Kidney capillary endothelial cell (primary cell): ENCODE results near the gene HENMT1.
"Not testable (repeated sequence)": the region's sequence is repeated elsewhere in the genome, so short reads cannot be mapped to it uniquely, and the experiment has no call there.

Experiments
- DNase-seq: peaks from one replicate; pipeline ENCODE4 v3.0.0-alpha.2; 2018; ENCODE audit warnings: low spot score

The HENMT1 gene

DNA sequence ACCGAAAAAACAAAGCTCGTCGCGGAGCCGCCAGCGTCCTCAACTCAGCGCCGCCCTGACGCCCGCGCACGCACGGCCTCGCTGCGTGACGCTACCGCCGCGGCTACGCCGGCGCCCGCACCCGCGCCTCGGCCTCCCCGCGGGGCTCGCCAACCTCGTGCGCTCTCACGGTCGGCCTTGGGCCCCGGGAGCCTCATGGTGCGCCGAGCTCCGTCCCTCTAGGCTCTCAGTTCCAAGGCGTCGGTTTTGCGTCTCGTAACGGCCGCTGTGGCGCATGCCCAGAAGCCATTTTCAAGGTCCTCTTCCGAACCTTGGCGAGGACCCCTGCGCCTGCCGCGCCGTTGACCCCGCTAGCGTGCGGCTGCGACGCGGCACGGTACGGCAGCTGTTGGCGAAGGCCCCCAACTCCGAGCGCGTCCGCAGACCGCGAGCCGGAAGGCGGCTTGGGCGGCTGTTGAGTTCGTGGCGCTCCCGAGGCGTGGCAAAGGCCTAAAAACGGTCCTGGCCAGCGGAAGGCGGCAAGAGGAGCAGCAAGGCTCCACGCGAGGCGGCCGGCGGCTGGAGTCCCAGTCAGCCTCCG, at the start of gene HENMT1:
Gene HENMT1 (minus strand): TSS at position 64 of the 580 bp plus-strand sequence. CDS start 1,209 bp downstream, outside the sequence.
- peak; percentile 50 for DNase-seq

DNA sequence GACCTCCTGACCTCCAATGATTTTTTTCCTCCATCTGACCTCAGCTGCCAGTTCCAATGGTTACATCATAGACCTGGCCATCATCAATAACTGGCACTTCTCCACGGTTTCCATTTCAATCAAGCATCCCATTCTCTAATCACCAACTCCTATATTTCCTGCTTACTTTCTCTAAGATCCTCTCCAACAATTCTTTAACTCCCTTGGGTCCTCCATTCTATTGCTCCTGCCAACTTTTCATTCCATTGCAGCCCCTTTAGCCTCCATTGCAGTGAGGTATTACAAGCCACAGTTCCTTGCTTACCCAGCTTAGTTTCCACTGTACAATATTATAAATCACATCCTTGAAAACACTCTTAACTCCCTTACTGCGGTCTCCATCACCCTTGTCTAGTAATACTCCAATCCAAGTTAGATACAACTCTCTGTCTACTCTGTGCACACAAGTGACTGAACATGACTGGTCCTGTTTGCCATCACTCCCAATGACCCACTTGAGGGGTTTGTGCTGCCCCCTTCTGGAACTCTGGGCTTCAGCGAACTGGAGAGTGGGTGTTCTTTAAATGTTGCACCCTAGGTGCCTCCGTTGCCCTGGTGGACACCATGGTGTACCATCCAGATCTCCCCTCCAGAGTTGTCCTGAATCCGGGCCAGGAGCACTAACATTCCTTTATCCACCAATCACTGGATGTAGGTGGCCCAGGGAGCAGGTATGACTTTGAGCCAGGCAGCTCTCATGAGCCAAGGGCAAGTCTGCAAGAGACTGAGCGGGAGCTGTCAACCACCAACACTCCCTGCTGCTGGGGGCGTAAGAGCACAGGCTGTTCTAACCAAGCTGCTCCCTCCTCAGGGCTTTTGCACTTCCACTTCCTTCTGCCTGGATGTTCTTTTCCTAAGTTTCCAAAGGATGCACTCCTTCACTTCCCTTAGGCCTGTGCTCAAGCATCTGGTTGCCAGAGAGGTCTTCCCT, 48.1 kb upstream of the HENMT1 start:
- DNase-seq = no peak

DNA sequence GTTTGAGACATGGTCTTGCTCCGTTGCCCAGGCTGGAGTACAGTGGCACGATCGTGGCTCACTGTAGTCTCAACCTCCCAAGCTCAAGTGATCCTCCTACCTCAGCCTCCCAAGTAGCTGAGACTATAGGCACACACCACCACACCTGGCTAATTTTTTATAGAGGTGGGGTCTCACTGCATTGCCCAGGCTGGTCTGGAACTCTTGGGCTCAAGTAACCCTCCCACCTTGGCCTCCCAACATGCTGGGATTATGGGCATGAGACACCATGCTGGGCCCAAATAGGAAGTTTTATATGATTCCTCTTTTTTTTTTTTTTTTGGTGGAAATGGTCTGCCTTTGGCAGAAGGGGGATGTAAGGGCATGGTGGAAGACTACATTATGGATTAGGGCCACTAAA, 45.8 kb upstream of the HENMT1 start:
- no peak for DNase-seq

DNA sequence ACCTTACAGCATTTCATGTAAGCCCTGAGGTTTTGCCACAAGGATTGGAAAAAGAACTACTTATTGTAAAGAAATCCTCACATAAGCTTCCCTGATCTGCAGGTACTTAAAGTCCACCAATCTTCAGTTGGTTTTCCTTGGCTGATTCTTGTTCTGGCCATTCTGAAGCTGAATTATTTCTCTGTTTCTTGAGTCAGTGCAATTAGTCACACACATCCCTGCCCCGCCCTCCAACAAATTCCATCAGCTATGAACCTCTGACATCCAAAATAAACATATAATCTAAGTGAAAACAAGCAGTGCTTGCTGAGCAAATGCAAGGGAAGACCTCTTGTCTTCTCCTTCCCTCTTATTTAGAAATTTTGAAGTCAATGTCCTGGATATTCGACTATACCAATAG, 43.6 kb upstream of the HENMT1 start:
- peak; percentile 28 for DNase-seq

DNA sequence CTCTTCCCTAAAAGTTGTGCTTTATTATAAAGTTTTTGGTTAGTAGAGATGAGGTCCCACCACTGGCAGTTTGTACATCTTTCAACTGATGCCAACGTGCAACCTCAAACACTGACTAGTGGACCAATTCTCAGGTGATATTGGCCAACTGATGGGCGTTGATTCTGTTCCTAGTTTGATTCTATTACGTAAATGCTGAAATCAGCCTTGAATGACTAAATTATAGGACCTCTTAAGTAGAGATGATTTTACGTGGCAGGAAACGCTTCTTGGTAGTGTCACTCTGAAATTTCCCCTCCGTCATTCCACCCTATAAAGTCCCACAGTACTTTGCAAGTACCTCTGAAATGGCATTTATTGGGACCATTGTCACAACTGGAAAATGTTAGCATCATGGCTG, 43.0 kb upstream of the HENMT1 start:
- no peak for DNase-seq

DNA sequence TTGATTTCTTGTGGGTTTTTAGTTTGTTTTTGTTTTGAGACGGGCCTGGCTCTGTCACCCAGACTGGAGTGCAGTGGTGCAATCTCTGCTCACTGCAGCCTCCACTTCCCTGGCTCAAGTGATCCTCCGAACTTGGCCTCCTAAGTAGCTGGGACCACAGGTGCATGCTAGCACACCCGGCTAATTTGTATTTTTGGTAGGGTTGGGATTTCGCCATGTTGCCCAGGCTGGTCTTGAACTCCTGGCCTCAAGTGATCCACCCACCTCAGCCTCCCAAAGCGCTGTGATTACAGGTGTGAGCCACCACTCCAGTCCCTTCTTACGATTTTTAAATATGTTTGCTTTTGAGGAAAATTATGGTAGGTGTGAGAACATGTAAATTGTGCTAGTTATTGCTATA, 41.2 kb upstream of the HENMT1 start:
- not testable (repeated sequence) for DNase-seq

DNA sequence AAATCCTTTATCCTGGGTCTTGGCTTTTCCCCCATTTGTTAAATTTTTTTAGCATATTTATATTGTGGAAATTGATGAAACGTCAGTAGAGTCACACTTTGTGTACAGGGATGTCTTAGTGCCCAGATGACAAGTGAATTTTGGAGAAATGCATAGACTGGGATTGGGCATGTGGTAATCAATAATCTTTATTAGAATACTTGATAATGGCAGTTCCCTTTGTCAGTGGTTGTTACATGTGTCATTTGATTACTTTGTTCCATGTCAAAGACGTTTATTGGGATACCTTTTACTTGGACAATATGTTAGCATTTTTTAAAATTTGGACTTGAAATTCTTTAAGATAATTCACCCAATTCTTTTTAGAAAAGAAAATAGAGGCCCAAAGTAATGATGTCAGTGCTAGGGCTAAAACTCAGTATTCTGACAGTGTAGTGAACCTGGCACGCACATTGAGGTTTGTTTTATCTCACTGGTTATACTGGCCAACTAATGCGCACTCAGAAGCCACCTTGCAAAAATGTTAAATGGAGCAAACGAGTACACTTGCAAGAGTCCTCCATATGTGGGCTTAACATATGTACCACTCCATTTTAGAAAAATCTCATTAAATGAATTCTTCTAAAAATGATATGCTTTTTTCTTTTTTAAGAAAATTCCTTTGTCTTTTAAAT, 40.4 kb upstream of the HENMT1 start:
- no peak for DNase-seq

DNA sequence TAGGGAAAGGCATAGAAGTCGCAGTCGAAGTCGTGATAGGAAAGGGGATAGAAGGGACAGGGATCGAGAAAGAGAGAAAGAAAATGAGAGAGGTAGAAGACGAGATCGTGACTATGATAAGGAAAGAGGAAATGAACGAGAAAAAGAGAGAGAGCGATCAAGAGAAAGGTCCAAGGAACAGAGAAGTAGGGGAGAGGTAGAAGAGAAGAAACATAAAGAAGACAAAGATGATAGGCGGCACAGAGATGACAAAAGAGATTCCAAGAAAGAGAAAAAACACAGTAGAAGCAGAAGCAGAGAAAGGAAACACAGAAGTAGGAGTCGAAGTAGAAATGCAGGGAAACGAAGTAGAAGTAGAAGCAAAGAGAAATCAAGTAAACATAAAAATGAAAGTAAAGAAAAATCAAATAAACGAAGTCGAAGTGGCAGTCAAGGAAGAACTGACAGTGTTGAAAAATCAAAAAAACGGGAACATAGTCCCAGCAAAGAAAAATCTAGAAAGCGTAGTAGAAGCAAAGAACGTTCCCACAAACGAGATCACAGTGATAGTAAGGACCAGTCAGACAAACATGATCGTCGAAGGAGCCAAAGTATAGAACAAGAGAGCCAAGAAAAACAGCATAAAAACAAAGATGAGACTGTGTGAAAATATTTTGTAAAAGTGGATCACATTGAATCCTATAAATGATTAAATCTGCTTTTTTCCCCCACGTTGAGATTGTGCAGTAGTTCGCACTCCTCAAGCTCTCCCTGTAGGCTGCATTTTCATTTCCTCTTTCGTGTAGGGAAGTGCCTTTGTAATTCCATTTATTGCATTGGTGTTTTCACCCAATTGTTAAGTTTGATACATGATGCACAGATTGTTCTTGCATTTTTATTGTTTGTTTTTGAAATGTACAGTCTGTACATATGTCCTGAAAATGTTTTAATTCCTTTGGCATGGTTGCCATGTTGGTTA, 38.8 kb upstream of the HENMT1 start:
- DNase-seq = no peak

DNA sequence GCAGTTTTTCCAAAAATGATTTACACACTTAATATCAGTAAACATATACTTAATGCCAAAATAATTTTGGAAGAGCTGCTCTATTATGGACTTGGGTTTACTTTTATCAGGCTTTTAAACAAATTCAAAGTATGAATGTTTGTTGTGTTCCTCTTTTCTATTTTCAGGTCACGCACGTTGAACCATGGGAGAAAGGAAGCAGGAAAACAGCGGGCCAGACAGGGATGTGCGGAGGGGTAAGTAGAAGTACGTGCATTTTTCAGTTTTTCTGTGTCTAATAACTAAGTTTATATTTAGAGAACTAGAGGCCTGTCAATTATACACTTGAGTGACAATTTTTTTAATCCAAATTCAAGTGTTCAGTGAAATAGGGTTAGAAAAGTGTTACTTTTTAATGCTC, 34.6 kb upstream of the HENMT1 start:
- no peak for DNase-seq

DNA sequence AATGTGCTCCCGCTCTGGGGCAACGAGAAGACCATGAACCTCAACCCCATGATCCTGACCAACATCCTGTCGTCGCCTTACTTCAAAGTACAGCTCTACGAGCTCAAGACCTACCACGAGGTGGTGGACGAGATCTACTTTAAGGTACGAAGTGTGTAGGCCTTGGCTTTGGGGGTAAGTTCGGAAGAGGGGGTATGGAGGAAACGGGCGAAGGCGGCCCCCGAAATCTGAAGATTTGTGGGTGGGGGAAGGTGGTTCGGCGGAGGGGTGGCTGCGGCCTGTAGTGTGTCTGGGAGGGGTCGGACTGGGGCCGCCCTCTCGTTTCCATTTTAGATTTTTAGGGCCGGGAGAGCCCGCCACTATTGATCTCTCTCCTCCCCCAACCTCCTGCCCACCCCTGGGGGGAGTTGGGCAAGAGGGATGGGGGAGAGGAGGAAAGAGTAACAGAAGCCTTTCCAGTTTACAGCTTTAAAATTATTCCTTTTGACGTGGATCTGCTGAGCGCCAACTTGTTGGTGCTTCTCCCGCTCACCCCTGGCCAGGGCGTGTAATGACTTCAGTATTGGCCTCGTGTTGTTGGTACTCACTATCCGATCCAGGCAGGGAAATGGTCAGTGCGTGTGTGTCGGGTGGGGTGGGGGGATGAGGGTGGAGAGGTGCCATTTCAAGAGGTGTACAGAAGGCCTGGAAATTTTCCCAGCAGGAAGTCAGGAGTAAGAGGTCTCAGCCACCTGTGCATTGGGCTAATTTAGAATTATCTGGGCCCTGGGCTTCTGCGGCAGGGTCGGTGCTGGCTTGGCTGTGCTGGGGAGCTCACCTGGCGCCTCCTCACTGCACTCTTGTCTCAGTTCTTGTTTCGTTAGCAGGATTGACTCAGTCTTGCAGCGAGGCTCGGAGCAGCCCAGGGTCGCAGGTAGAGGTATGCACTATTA, 32.1 kb upstream of the HENMT1 start:
- DNase-seq = peak; percentile 67

DNA sequence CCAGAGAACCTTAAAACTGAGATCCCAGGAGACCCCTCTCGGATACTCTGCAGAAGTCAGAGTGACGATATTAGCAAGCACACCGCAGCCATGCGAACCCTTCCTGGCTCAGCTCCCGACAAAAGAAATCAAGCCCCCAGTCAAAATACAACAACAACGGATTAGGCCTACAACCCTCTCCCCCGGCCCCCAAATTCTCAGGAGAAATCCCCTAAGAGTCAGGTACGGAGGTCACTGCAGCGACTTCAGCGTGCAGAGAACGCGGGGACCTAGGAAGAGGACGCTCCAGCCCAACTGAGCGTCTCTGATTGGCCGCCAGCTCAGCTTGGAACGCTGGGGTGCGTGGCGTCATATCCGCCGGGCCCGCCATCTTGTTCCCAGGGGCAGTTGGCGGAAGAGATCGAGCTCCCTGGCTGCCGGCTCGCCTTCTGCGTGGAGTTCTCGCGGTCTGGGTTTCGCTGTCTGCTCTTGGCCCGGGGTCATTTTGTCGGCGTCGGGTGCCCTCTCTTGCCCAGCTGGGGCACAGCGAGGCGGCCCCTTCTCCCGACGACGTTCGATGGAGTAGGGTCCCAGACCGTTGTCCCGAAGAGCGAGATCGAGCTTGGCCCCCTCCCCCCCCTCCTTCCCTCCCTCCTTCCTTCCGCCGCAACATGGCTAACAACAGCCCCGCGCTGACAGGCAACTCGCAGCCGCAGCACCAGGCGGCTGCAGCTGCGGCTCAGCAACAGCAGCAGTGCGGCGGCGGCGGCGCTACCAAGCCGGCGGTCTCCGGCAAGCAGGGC, 31.2 kb upstream of the HENMT1 start, which contains the start of gene PRPF38B:
Gene PRPF38B (plus strand): TSS at position 369 of the 782 bp plus-strand sequence. CDS start 282 bp downstream, at position 651.
- DNase-seq = peak; percentile 93

DNA sequence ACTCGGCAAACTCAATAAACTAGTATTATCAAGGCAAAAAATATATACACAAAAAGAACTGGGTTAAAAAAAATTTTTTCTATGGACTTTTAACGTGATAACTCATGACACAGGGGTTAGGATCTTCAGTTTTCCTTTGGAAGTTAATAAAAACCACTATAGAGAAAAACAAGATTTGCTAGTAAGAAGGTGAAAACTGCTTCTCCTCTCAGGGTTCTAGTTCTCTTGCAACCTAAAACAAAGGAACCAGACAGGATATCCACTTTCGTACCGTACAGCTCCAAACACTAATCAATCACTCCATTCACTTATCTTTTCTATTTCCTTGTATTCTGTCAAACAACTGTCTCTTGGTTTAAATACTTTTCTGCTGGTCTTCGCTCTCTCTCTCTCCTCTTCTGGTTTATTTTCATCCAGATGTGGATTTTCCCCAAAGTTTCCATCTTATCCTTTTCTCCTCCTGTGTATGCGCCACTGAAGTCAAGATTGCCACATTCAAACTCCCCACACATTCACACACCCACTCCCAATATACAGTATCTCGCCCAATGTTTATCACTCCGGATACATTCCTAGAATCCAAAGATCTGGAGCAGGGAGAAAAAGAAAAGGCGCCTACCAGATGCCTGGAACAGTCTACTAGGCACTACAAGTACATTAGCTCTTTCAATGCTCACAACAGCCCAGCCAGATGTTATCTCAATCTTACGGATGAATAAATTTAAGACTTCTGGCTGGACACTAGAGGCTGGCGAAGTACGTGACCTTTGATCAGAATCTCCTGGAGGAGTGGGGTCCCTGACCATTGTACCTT, 30.4 kb upstream of the HENMT1 start:
- DNase-seq = no peak

DNA sequence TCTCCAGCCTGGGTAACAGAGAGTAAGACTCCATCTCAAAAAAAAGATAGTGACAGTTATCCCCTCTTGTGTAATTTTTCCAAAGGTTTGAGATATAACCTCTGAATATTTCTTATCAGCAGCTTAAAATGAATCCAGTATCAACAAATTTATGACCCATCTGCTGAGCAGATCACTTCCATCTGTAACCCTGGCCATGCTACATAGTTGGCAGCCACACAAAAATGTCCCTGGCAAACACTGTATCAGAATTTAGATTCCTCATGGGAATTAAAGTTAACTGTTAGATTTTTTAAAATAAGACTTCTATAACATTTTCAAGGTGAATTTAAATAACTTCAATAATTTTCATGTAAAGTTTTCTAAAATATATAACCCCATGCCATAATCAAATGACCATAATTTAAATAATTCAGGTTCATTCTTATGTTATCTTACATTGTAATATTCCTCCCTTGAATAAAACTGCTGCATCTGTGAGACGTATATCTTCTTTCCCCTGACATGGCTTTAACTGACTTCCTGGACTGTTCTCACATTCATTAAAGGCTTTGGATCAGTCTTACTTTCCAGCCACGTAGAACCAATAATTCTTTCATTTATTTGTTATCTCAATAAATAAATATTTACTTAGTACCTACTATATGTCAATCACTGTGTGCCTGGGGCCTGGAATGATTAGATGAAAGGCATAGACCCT, 25.9 kb upstream of the HENMT1 start:
- DNase-seq = no peak

DNA sequence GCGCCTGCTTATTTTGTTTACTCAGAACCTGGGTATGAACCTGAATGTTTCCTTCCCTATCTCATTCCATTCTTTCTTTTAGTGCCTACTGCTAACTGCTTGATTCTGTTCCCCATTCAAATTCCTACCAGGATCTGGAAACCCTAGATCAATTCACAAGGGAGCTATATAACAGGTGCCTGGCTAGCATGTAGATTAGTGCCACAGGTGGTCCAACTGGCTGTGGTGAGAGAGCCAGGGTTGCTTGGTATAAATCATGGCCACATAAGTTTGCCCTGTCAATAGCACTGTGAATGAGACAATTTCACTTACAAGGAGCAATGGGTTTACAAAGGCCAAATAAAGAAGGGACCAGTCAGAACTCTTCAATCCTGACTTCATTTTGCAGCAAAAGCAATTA, 24.6 kb upstream of the HENMT1 start:
- no peak for DNase-seq

DNA sequence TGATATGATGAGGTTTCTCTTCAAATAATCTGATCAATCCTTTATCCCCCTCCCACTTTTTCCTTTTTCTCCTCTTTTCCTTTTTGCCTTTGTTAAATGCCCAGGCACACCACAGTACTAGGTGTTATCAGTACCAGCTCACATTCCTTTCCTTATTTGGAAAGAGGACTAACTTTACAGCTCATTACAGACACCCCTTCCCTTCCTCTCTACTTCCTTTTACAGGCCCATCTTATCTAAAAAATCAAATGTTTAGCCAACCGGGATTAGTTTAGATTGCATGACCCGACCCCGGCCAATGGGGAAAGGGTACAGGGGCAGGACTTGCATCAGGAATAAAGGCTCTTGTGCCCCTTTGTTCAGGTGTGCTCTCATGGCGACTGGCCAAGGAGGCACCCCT, 20.8 kb upstream of the HENMT1 start:
- not testable (repeated sequence) for DNase-seq

DNA sequence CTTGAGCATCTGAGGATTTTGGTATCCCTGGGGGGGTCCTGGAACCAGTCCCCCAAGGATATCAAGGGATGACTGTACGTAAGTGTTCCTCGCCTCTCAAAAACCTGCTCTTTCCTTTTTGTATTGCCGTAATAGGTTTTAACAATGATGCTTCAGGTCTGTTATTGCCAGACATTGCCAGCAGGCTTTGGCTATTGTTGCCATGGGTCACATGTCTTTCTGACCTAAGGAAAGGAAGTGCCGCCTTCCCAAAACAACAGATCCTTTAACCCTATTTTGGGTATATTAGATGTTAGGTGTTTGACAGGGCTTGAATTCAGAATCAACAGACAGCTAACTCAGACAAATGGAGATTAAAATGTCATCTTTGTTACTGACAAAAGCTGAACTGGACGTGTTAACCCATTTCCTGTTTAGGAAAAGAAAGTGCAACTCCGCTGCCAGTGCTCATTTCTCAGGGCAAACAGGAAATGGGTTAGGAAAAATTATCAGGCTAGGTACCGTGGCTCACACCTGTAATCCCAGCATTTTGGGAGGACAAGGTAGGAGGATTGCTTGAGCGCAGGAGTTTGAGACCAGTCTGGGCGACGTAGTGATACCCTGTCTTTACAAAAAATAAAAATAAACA, 18.8 kb upstream of the HENMT1 start:
- peak; percentile 30 for DNase-seq

DNA sequence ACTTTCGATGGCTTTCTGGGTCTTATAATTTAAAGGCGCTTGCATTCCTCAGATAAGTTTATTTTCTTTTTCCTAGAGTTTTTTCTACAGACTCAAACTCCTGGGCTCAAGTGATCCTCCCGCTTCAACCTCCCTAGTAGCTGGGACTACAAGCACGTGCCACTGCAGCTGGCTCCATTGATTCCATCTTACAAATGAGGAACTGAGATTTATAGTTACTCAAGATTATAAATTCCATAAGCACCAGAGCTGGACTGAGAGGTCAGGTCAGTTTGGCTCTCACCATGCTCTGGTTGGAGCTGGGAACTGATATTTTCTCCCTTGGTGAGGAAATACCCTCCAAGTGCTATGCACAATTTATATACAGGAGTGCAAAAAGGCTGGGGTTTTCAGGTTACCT, 17.8 kb upstream of the HENMT1 start:
- DNase-seq = no peak

DNA sequence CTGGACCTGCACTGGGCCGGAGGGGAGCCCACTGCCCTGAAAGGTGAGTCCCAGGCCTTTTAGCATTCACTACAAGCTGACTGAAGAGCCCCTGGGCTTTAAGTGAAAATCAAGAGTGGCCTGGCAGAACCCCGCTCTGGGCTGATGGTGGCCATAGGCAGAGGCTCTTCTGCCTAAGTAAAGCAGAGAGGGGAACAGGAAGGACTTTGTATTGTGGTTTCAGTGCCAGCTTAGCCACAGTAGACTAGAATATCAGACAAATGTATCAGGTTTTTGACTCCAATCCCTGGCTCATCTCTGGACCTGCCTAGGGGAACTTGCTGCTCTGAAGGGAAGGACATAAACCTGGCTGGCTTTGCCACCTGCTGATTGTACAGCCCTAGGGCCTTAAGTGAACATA, 10.2 kb upstream of the HENMT1 start:
- DNase-seq = no peak
